ENCODE results near the gene ELFN1.

Gene ELFN1

GRCh38 chr7:1725766-1726630 lies 55.9 kb downstream of the ELFN1 start:
- DNase-seq (ENCODE audit: low read depth): no peak

GRCh38 chr7:1727079-1727478 lies 57.0 kb downstream of the ELFN1 start:
- no peak for DNase-seq (ENCODE audit: low read depth)

- DNase-seq (ENCODE audit: low read depth): no peak
Observed at GRCh38 chr7:1727812-1728570, 57.9 kb downstream of the ELFN1 start.

- no peak for DNase-seq (ENCODE audit: low read depth)
Observed at GRCh38 chr7:1729183-1729582, 59.1 kb downstream of the ELFN1 start.

GRCh38 chr7:1729773-1730172 lies 59.7 kb downstream of the ELFN1 start:
- DNase-seq (ENCODE audit: low read depth): no peak

- no peak for DNase-seq (ENCODE audit: low read depth)
Observed at GRCh38 chr7:1732072-1732471, 62.0 kb downstream of the ELFN1 start.

GRCh38 chr7:1732645-1733044 lies 62.6 kb downstream of the ELFN1 start:
- no peak for DNase-seq (ENCODE audit: low read depth)

- DNase-seq (ENCODE audit: low read depth): no peak
Observed at GRCh38 chr7:1733206-1733907, 63.3 kb downstream of the ELFN1 start.

- DNase-seq (ENCODE audit: low read depth): no peak
Observed at GRCh38 chr7:1733908-1734730, 64.0 kb downstream of the ELFN1 start.

GRCh38 chr7:1735262-1735661 lies 65.2 kb downstream of the ELFN1 start:
- DNase-seq (ENCODE audit: low read depth): no peak

GRCh38 chr7:1735806-1736483 lies 65.9 kb downstream of the ELFN1 start:
- no peak for DNase-seq (ENCODE audit: low read depth)

- no peak for DNase-seq (ENCODE audit: low read depth)
Observed at GRCh38 chr7:1736484-1736817, 66.4 kb downstream of the ELFN1 start.

- DNase-seq (ENCODE audit: low read depth): no peak
Observed at GRCh38 chr7:1736830-1737229, 66.8 kb downstream of the ELFN1 start.

GRCh38 chr7:1737523-1737922 lies 67.4 kb downstream of the ELFN1 start:
- DNase-seq (ENCODE audit: low read depth): no peak

GRCh38 chr7:1737956-1738355 lies 67.9 kb downstream of the ELFN1 start:
- DNase-seq (ENCODE audit: low read depth): no peak

- DNase-seq (ENCODE audit: low read depth): no peak
Observed at GRCh38 chr7:1738511-1738910, 68.4 kb downstream of the ELFN1 start.

- DNase-seq (ENCODE audit: low read depth): no peak
Observed at GRCh38 chr7:1738956-1739355, 68.9 kb downstream of the ELFN1 start.

- DNase-seq (ENCODE audit: low read depth): no peak
Observed at GRCh38 chr7:1739593-1739992, 69.5 kb downstream of the ELFN1 start.

GRCh38 chr7:1740214-1740613 lies 70.1 kb downstream of the ELFN1 start:
- DNase-seq (ENCODE audit: low read depth): no peak

GRCh38 chr7:1741246-1741645 lies 71.2 kb downstream of the ELFN1 start:
- no peak for DNase-seq (ENCODE audit: low read depth)

Measured in activated T-cell treated with anti-CD3 and anti-CD28 coated beads for 48 hours (primary cell).